NCI-H1105 treated with DMSO at 0.1 percent for 48 hours (cell line): ENCODE measurements around the gene RIC8A.

Source experiments
- DNase-seq: peaks from one replicate; lab custom pipeline; 2025; lab: John Stamatoyannopoulos, UW

RIC8A gene

GRCh38 chr11:204587-205109 lies 2.9 kb upstream of the RIC8A start:
- no peak for DNase-seq

GRCh38 chr11:205221-206001 lies 2.1 kb upstream of the RIC8A start:
- no peak for DNase-seq

GRCh38 chr11:206002-206384 lies 1.5 kb upstream of the RIC8A start:
- no peak for DNase-seq

DNA sequence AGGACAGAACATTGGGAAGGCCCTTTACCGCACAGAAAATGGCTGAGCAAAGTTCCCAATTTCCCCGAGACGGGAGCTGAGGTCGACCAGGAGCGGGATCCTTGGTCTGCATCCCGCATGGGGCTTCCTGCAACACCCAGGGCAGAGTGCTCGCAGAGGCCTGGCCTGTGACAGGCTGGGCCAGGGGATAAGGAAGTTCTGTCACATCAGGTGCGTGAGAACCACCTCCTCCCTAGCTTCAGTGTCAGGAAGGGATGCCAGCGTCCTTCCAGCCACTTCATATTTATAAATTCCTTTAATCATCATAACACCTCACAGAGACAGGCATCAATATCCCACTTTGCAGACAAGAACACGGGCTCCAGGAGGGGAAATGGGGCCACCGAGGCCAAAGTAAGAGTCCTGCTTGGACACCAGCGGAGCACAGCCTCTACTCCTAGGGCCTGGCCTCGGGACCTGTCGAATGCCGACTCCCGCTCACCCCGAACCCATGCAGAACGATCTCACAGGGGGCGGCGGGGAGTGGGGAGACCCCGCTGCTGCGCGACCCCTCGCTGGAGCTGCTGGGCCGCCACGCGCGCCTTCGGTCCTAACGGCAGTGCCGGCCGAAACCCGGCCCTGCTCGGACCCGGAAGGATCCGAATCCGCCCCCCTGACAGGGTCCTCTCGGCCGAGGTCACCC lies 841 bp upstream of the RIC8A start:
- no peak for DNase-seq

DNA sequence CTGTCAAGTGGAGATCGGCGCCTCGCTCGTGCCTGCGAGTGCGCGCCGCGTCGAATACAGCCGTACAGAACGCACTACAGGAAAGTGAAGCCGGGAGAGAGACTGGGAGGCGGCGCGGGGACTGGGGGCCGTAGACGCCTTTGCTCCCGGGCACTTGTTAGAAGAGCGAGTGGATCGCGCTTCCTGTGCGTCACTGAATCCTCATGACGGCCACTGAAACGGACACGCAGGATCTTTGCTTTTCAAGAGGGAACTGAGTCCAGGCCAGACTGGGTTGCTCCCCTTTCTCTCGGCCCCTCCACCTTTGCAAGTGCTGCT lies 314 bp downstream of the RIC8A start:
- peak; percentile 31 for DNase-seq

- peak; percentile 55 for DNase-seq
Observed at GRCh38 chr11:208181-208916, 841 bp downstream of the RIC8A start.

DNA sequence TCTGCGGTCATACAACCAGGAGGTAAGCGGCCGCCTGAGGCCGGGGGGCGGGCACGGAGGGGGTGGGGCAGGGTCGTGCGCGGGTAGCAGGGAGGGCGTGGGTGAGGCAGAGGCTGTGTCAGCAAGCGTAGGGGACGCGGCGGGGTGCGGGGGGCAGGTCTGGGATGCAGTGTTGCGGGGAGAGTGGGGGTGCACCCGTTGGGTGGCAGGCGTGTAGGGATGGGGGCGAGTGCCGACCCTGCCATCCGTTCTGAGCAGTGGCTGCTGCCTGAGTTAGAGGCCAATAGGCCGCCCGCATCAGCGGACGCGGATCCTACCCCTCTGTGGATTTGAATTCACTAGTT lies 1.4 kb downstream of the RIC8A start:
- no peak for DNase-seq

- DNase-seq = no peak
Observed at GRCh38 chr11:209275-210121, 2.0 kb downstream of the RIC8A start.

DNA sequence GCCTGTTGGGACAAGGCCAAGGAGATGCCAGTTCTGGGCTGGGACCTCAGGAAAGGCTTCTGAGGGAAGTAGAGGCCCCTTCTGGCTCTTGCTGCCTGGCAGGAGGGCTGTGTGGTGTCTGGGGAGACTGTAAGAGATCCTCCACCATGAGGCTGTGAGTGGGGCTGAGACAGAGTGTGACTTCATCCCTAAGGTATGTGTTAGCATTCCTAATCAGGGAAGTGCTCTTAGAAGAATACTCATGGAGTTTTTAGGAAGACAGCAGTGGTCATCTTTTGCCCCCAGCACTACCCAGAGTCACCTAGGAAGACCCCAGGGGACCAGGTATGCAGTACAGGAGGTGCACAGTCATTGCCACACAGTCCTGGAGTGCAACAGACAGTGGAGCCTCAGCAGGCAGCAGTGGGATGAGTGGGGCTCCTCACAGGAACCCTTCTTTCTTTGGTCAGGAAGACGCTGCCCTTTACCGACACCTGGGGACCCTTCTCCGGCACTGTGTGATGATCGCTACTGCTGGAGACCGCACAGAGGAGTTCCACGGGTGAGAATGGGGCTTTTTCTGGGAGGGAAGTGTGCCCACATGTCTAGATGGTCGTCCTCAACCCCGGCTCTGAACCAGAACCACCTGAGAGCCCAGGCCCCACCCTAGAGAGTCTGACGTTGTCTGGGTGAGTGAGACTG lies 2.8 kb downstream of the RIC8A start:
- no peak for DNase-seq

DNA sequence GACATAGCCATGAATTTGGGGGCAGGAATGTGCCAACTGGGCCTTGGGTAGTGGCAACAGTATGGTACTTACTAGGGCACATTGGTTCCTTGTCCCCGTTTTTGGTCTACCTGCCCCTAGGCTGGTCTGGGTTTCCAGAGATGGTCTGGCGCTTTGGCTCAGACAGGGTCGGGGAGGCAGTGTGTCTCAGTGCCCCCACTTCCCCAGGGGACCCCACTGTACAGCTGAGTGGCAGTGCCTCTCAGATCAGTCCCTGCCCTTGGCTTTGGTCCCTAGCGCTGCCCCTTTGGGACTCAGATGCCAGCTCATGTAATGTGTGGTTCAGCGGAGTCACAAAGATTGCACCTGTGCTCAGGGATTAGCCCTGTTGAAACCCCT lies 3.3 kb downstream of the RIC8A start:
- no peak for DNase-seq

GRCh38 chr11:211295-211694 lies 3.8 kb downstream of the RIC8A start:
- no peak for DNase-seq

DNA sequence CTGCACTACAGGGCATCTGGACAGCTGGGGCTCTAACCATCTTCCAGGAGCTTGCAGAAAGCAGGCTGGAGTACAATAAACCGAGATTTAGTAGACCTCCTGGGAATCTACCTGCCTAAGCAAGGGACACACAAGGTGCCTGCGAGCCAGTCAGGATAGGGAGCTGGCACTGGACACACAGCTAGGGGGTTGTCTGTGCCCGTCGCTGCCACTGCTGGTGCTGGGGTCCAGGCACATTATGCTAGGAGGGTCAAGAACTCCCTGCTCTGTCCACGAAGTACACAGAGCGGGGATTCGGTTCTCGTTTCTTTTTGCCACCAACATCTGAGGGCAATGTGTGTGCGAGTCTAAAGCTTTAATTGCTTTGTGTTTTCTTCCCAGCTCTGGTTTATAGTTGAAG lies 4.2 kb downstream of the RIC8A start:
- no peak for DNase-seq

GRCh38 chr11:212150-213100 lies 4.9 kb downstream of the RIC8A start:
- DNase-seq = no peak

- DNase-seq = no peak
Observed at GRCh38 chr11:213111-213510, 5.6 kb downstream of the RIC8A start.

DNA sequence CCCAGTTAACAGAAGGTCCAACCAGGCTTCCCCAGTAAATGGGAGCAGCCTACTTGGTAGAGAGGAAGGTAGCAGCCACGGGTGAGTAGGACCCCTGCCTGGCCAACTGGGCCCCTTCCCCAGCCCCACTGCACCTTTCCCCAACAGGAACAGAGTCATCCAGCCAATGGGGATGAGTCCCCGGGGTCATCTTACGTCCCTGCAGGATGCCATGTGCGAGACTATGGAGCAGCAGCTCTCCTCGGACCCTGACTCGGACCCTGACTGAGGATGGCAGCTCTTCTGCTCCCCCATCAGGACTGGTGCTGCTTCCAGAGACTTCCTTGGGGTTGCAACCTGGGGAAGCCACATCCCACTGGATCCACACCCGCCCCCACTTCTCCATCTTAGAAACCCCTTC lies 6.6 kb downstream of the RIC8A start:
- DNase-seq = no peak

DNA sequence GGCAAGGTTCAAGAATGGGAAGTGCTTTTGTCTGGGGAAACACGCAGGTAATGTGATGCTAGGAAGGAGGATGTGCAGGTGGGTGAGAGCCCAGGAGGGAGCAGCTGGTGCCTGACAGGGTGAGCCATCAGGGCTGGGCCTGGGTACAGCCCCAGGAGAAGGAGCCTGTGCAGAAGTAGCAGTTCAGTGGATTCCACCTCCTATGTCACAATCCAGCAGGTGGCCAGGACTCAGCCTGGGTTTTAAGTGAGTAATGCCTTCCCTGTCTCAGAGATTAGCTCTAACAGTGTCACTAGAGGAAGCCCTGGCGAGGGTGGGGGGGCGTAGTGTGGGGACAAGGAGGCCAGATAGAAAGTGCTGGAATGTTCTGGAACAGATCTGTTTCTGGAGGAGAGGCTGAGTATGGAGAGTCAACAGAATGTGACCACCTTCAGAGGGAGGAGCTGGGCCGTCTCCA lies 8.1 kb downstream of the RIC8A start:
- no peak for DNase-seq

DNA sequence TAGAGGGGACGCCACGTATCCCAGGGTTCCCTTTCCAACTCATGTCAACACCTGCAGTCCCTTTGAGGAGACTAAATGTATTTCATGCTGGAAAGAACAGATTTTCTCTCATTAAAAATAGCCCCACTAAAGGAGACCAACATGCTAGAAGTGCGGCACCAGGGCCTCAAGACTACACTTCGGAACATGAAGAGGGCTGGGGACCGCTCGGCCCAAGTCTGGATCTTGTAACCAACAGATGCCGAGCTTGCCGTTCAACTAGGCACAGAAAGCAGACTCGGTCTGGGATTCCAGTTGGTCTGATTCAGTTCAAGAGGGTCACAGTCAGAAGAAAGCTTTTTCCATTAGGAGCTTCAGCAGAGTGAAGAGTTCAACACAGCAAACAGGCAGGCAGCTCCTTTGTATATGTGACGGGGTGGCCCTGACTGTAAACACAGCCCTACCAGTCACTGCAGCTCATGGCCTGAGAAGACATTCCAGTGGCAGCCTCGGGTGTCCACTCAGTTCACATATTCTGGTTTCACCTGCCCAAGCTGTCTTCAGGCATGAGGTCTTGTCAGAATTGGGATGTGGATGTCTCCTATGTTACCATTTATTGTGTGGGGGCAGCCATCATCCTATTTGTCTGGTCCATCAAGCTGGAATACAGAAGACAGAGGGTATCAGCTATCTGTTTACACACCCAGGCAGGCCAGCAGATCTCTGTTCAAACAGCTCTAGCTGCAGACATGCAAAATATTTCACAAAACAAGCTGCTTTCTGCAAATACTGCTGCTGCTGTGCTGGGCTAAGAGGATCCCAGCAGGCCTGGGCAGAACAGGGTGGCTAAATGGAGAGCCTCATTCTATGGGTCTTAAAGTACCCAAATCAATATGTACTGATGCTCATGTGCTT lies 8.8 kb downstream of the RIC8A start:
- no peak for DNase-seq

- no peak for DNase-seq
Observed at GRCh38 chr11:217704-218103, 10.2 kb downstream of the RIC8A start.
